Measurements from ENCODE around the gene PRKD1. TPM values are rescaled to one million over a fixed set of nuclear protein-coding genes. Genes with fewer than 3 reads are reported as not detected.

The PRKD1 gene
- total and polyA plus RNA-seq, 2 donors (not counting 1 experiment from before 2014, with no cell fraction given) = 0.03 to 4.3 TPM

DNA sequence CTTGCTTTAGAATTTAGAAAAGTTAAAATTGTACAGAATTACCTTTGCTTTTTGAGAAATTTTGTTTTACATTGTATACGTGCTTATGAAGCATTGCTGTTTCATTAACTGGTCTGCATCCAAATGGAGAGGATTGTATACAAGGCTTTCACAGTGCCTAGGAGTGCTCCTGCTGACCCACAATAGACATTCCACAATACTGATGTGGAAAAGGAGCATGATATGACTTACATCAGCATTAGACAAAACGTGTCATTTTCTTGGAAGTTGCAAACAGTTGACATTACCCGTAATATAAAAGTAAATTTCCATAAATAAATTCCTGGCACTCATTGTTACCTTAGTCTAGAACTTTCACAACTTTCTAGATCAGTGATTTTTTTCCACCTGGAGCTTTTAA lies 1.9 kb downstream of the PRKD1 start:
- WGBS (ENCODE audit: insufficient coverage) = 73% methylated on average over 2 of the region's 3 CpGs
- no peak overlapping the region for H3K4me3 Mint-ChIP-seq
- H3K4me3 ChIP-seq (ENCODE audit: control extremely low read depth in 1 of 5, extremely low read depth in 1 of 5, insufficient read depth in 1 of 5, low read depth in 2 of 5, low read length in 4 of 5) = no peak overlapping the region
- TF ChIP-seq, protein P1, sequence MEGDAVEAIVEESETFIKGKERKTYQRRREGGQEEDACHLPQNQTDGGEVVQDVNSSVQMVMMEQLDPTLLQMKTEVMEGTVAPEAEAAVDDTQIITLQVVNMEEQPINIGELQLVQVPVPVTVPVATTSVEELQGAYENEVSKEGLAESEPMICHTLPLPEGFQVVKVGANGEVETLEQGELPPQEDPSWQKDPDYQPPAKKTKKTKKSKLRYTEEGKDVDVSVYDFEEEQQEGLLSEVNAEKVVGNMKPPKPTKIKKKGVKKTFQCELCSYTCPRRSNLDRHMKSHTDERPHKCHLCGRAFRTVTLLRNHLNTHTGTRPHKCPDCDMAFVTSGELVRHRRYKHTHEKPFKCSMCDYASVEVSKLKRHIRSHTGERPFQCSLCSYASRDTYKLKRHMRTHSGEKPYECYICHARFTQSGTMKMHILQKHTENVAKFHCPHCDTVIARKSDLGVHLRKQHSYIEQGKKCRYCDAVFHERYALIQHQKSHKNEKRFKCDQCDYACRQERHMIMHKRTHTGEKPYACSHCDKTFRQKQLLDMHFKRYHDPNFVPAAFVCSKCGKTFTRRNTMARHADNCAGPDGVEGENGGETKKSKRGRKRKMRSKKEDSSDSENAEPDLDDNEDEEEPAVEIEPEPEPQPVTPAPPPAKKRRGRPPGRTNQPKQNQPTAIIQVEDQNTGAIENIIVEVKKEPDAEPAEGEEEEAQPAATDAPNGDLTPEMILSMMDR (IDR thresholded peaks at IDR 0.05) = no peak
- no peak for TF ChIP-seq EZH2 (IDR thresholded peaks at IDR 0.05; ENCODE audit: borderline replicate concordance, insufficient read depth, low read depth, low read length, poor library complexity, severe bottlenecking)
- DNase-seq (no peak), ATAC-seq (ENCODE audit: low read depth) (no peak)
- no peaks in the 10 kb centered on the region for H3K9me3 Mint-ChIP-seq (ENCODE audit: insufficient read depth)
- no peaks in the 10 kb centered on the region for H4K20me1 ChIP-seq (ENCODE audit: control insufficient read depth, insufficient read depth, low read length, poor library complexity, severe bottlenecking)
- H3K27ac ChIP-seq (ENCODE audit: low read length in 2 of 2) = no peak overlapping the region
- POLR2A ChIA-PET = no interaction called here
- H3K27me3 ChIP-seq (replicated peaks in 1 of 4; ENCODE audit: control extremely low read depth in 1 of 4, control insufficient read depth in 3 of 4, insufficient read depth in 4 of 4, low read length in 3 of 4) = peaks cover 0 to 25% (median 9%) of the 10 kb centered on the region in 4 experiments
- H3K36me3 ChIP-seq (replicated peaks in 1 of 2; ENCODE audit: control extremely low read depth in 1 of 2, control insufficient read depth in 1 of 2, extremely low read depth in 1 of 2, insufficient read depth in 2 of 2, low read length in 1 of 2) = no peaks in the 10 kb centered on the region
- H3K27ac Mint-ChIP-seq = no peak overlapping the region
- H3K9ac ChIP-seq (ENCODE audit: low read length) = no peak overlapping the region
- H3K9me3 ChIP-seq (ENCODE audit: control extremely low read depth in 1 of 3, control insufficient read depth in 2 of 3, insufficient read depth in 1 of 3, low read length in 2 of 3) = peaks cover 0 to 7% (median 1%) of the 10 kb centered on the region in 3 donors
- H2AFZ ChIP-seq (ENCODE audit: insufficient read depth, low read depth, low read length, poor library complexity, severe bottlenecking) = no peak overlapping the region
- H3K4me1 Mint-ChIP-seq = peaks cover 10% of the 10 kb centered on the region
- peaks cover 6 to 9% of the 10 kb centered on the region in 2 donors for H3K4me1 ChIP-seq (ENCODE audit: control insufficient read depth in 2 of 2, insufficient read depth in 2 of 2, low read length in 2 of 2)
- H3K4me2 ChIP-seq (replicated peaks; ENCODE audit: low read depth, low read length, poor library complexity, severe bottlenecking) = no peak overlapping the region
- intact Hi-C loops (cut with micrococcal nuclease) = loop anchor here (5.0 to 10.0 kb wide), 3 partner anchors 123 to 378 kb away; no protein-coding TSS in a partner anchor
- CTCF ChIA-PET = no interaction called here
- H3K79me2 ChIP-seq (ENCODE audit: control insufficient read depth, insufficient read depth, low read length) = no peaks in the 10 kb centered on the region
- peaks cover 35% of the 10 kb centered on the region for H3K27me3 Mint-ChIP-seq

DNA sequence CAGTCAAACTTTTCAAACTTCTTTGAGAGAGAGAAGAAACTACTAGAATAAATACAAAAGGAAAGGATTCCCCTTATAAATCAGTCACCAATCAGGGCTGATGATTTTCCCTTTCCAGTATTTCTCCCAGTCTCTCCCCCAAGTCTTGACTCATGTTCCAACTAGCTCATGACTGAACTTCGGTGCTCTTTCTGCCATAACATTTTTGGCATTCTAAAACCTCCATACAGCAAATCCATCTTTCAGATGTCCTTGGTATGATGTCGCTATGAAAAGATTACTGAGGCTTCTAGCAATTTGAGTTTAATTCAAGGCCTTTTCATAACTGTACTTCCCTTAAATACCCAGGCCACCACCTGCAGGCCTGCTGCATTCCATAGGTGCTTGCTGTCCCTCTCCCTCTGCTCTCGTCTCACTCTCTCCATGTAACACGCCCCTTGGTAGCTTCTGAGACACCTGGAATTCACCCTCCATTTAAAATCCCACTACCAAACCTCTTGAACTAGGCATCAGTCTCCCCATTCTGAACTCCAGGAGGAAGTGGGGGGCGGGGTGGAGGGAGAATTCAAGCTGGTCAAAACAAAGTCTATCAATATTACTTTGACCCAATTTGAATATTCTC lies 2.4 kb downstream of the PRKD1 start:
- Histone ChIP-seq H3K27me3 (replicated peaks in 1 of 4; ENCODE audit: control extremely low read depth in 1 of 4, control insufficient read depth in 3 of 4, insufficient read depth in 4 of 4, low read length in 3 of 4) (peaks cover 0 to 25% (median 9%) of the 10 kb centered on the region in 4 experiments), H3K9me3 (ENCODE audit: control extremely low read depth in 1 of 3, control insufficient read depth in 2 of 3, insufficient read depth in 1 of 3, low read length in 2 of 3) (peaks cover 0 to 7% (median 1%) of the 10 kb centered on the region in 3 donors), H3K4me2 (replicated peaks; ENCODE audit: low read depth, low read length, poor library complexity, severe bottlenecking) (no peak overlapping the region), H3K9ac (ENCODE audit: low read length) (no peak overlapping the region), H3K36me3 (replicated peaks in 1 of 2; ENCODE audit: control extremely low read depth in 1 of 2, control insufficient read depth in 1 of 2, extremely low read depth in 1 of 2, insufficient read depth in 2 of 2, low read length in 1 of 2) (no peaks in the 10 kb centered on the region), H3K27ac (ENCODE audit: low read length in 2 of 2) (no peak overlapping the region), H3K4me3 (ENCODE audit: control extremely low read depth in 1 of 5, extremely low read depth in 1 of 5, insufficient read depth in 1 of 5, low read depth in 2 of 5, low read length in 4 of 5) (no peak overlapping the region), H2AFZ (ENCODE audit: insufficient read depth, low read depth, low read length, poor library complexity, severe bottlenecking) (no peak overlapping the region), H3K4me1 (ENCODE audit: control insufficient read depth in 2 of 2, insufficient read depth in 2 of 2, low read length in 2 of 2) (peaks cover 6 to 9% of the 10 kb centered on the region in 2 donors), H3K79me2 (ENCODE audit: control insufficient read depth, insufficient read depth, low read length) (no peaks in the 10 kb centered on the region), H4K20me1 (ENCODE audit: control insufficient read depth, insufficient read depth, low read length, poor library complexity, severe bottlenecking) (no peaks in the 10 kb centered on the region)
- DNase-seq (no peak), ATAC-seq (ENCODE audit: low read depth) (no peak)
- H3K9me3 Mint-ChIP-seq (ENCODE audit: insufficient read depth) = no peaks in the 10 kb centered on the region
- H3K4me1 Mint-ChIP-seq = peaks cover 10% of the 10 kb centered on the region
- POLR2A ChIA-PET = no interaction called here
- peaks cover 32% of the 10 kb centered on the region for H3K27me3 Mint-ChIP-seq
- WGBS (ENCODE audit: insufficient coverage) = 86% methylated on average over 3 of the region's 5 CpGs
- no peak overlapping the region for H3K27ac Mint-ChIP-seq
- TF ChIP-seq EZH2 (IDR thresholded peaks at IDR 0.05; ENCODE audit: borderline replicate concordance, insufficient read depth, low read depth, low read length, poor library complexity, severe bottlenecking) = no peak
- TF ChIP-seq, protein P1 (IDR thresholded peaks at IDR 0.05) = no peak
- CTCF ChIA-PET = no interaction called here
- intact Hi-C loops (cut with micrococcal nuclease) = loop anchor here (5.0 to 10.0 kb wide), 3 partner anchors 123 to 378 kb away; no protein-coding TSS in a partner anchor
- no peak overlapping the region for H3K4me3 Mint-ChIP-seq
